GM23338 (cell line): ENCODE measurements around the gene PPM1F. TPM values are rescaled to one million over a fixed set of nuclear protein-coding genes. Genes with fewer than 3 reads are reported as not detected.

Source experiments
- ATAC-seq: fragments of 200-7000 bp; cut with Tn5 transposase; 3 replicates; pipeline ENCODE4 v1.9.1; 2020
- DNase-seq: peaks from one replicate; pipeline ENCODE4 v3.0.0-alpha.2; 2015; ENCODE audit warnings: low spot score
- H2AFZ ChIP-seq: fragments of 200-600 bp; sonication (generic); 2 replicates; pipeline ENCODE4 v1.8.0; 2016; ENCODE audit warnings: antibody characterized with exemption, mild to moderate bottlenecking, moderate library complexity
- H3F3A ChIP-seq: fragments of 200-600 bp; sonication (generic); replicated peaks from 2 replicates; pipeline ENCODE4 v1.8.0; 2017; ENCODE audit warnings: antibody characterized with exemption, mixed run types, low read depth
- H3K27ac ChIP-seq: fragments of 200-600 bp; sonication (generic); 2 replicates; pipeline ENCODE4 v1.6.1; 2016; ENCODE audit warnings: low read depth
- H3K27me3 ChIP-seq: fragments of 200-600 bp; sonication (generic); 2 replicates; pipeline ENCODE4 v1.8.0; 2016; ENCODE audit warnings: mild to moderate bottlenecking, mixed run types, moderate library complexity; ENCODE audit not compliant: insufficient read depth
- H3K36me3 ChIP-seq: fragments of 200-600 bp; sonication (generic); 2 replicates; pipeline ENCODE4 v1.8.0; 2016; ENCODE audit warnings: mild to moderate bottlenecking; ENCODE audit not compliant: insufficient read depth
- H3K4me1 ChIP-seq: fragments of 200-600 bp; sonication (generic); 2 replicates; pipeline ENCODE4 v1.8.0; 2016; ENCODE audit warnings: mild to moderate bottlenecking, moderate library complexity; ENCODE audit not compliant: insufficient read depth
- H3K4me2 ChIP-seq: fragments of 200-600 bp; sonication (generic); 2 replicates; pipeline ENCODE4 v1.7.1; 2017; ENCODE audit warnings: mixed run types
- H3K4me3 ChIP-seq: fragments of 200-600 bp; sonication (generic); 2 replicates; pipeline ENCODE4 v1.6.1; 2016; ENCODE audit warnings: mixed run types
- H3K79me2 ChIP-seq: fragments of 200-600 bp; sonication (generic); replicated peaks from 2 replicates; pipeline ENCODE4 v1.8.0; 2017; ENCODE audit warnings: mild to moderate bottlenecking; ENCODE audit not compliant: insufficient read depth
- H3K9me2 ChIP-seq: fragments of 200-600 bp; sonication (generic); 2 replicates; pipeline ENCODE4 v1.8.0; 2017; ENCODE audit not compliant: insufficient read depth
- H4K20me1 ChIP-seq: fragments of 200-600 bp; sonication (generic); replicated peaks from 2 replicates; pipeline ENCODE4 v1.8.0; 2017; ENCODE audit warnings: mild to moderate bottlenecking; ENCODE audit not compliant: insufficient read depth
- H3K27ac Mint-ChIP-seq: 2 replicates; pipeline ENCODE4 v1.8.0; 2020; ENCODE audit warnings: inconsistent platforms, mild to moderate bottlenecking, moderate library complexity, mixed read lengths
- H3K27me3 Mint-ChIP-seq: 3 replicates; pipeline ENCODE4 v1.8.0; 2022; ENCODE audit warnings: low read depth, mild to moderate bottlenecking, moderate library complexity, mixed read lengths, inconsistent platforms; ENCODE audit not compliant: insufficient read depth, poor library complexity
- H3K36me3 Mint-ChIP-seq: 3 replicates; pipeline ENCODE4 v1.8.0; 2021; ENCODE audit warnings: low read depth, mild to moderate bottlenecking, inconsistent platforms, moderate library complexity, mixed read lengths
- H3K4me1 Mint-ChIP-seq: 3 replicates; pipeline ENCODE4 v1.8.0; 2020; ENCODE audit warnings: mild to moderate bottlenecking, inconsistent platforms, mixed read lengths
- H3K4me3 Mint-ChIP-seq: 3 replicates; pipeline ENCODE4 v1.8.0; 2021; ENCODE audit warnings: moderate library complexity, mild to moderate bottlenecking, inconsistent platforms, mixed read lengths
- H3K9me3 Mint-ChIP-seq: 3 replicates; pipeline ENCODE4 v1.8.0; 2020; ENCODE audit warnings: moderate library complexity, mild to moderate bottlenecking, inconsistent platforms, mixed read lengths
- EZH2 ChIP-seq: fragments of 200-600 bp; sonication (generic); IDR thresholded peaks from one replicate; pipeline ENCODE4 v1.8.0; 2017; ENCODE audit warnings: antibody characterized with exemption, mild to moderate bottlenecking, low read depth; ENCODE audit not compliant: unreplicated experiment
- EZH2phosphoT487 ChIP-seq: fragments of 200-600 bp; sonication (generic); IDR thresholded peaks from one replicate; pipeline ENCODE4 v1.8.1; 2018; ENCODE audit warnings: antibody characterized with exemption; ENCODE audit not compliant: unreplicated experiment
- JUNB ChIP-seq: IDR thresholded peaks from one replicate; pipeline ENCODE4 v1.6.1; 2016; ENCODE audit warnings: antibody characterized with exemption; ENCODE audit not compliant: unreplicated experiment
- STAT1 ChIP-seq: IDR thresholded peaks from one replicate; pipeline ENCODE4 v1.6.1; 2016; ENCODE audit warnings: antibody characterized with exemption; ENCODE audit not compliant: unreplicated experiment
- ZNF114 ChIP-seq: fragments of 250-450 bp; sonication (Bioruptor Pico); IDR thresholded peaks from 2 replicates; pipeline ENCODE4 v1.5.0; 2020; ENCODE audit warnings: mild to moderate bottlenecking, moderate library complexity
- polyA plus RNA-seq: library from polyadenylated mRNA; unstranded; fragments of >200 nt; fragmentation: Nextera tagmentation; extraction: Ambion mirVana; gene quantifications from 2 replicates; pipeline ENCODE4 v1.2.1, GENCODE V29; 2016
- total RNA-seq: library from RNA; depleted of rRNA; stranded (reverse); fragments of >200 nt; shearing (Covaris generic); gene quantifications from 2 replicates; pipeline ENCODE4 v1.2.3, GENCODE V29; 2014
- TF ChIP-seq, protein P1 (sequence below): fragments of 250-450 bp; sonication (Bioruptor Pico); IDR thresholded peaks from 2 replicates; pipeline ENCODE4 v1.5.0; 2020; ENCODE audit warnings: mild to moderate bottlenecking, moderate library complexity

Gene PPM1F
- total and polyA plus RNA-seq, 2 experiments from 2014 or later, result 7.1 to 29.3 TPM

DNA sequence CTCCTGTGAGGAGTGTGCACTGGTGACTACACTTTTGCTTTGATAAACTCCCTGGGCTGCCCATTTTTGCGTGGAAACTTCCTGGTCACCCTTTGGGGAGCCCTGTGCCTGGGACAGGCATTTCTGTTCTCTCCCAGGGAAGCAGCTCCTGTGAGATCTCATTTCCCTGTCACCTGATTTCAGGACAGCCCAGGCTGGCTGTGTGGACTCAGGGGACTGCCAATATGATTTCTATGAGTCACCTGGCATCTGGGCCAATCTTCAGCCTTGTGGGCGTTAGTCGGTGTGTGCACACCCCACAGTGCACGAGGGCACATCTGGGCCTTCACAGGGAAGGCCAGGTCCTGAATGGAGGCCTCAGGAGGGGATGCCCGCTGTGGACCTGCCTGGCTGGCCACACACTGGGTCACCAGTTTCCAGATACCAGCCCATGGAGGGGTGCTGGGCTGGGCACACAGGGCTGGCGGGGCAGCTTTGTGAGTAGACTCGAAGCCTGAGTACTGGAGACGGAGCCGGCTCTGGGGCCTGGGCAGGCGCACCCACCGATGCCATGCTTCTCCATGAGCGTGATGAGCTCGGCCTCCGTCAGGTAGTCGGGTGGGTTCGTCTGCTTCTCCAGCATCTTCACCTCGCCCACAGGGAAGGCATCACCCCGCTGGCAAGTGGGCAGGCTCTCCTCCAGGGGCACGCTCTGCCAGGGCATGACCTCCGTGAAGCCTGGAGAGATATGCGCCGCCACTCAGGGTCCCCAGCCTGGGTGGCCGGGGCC is 9.4 kb upstream of the PPM1F start (continued):
- TF ChIP-seq, protein P1, sequence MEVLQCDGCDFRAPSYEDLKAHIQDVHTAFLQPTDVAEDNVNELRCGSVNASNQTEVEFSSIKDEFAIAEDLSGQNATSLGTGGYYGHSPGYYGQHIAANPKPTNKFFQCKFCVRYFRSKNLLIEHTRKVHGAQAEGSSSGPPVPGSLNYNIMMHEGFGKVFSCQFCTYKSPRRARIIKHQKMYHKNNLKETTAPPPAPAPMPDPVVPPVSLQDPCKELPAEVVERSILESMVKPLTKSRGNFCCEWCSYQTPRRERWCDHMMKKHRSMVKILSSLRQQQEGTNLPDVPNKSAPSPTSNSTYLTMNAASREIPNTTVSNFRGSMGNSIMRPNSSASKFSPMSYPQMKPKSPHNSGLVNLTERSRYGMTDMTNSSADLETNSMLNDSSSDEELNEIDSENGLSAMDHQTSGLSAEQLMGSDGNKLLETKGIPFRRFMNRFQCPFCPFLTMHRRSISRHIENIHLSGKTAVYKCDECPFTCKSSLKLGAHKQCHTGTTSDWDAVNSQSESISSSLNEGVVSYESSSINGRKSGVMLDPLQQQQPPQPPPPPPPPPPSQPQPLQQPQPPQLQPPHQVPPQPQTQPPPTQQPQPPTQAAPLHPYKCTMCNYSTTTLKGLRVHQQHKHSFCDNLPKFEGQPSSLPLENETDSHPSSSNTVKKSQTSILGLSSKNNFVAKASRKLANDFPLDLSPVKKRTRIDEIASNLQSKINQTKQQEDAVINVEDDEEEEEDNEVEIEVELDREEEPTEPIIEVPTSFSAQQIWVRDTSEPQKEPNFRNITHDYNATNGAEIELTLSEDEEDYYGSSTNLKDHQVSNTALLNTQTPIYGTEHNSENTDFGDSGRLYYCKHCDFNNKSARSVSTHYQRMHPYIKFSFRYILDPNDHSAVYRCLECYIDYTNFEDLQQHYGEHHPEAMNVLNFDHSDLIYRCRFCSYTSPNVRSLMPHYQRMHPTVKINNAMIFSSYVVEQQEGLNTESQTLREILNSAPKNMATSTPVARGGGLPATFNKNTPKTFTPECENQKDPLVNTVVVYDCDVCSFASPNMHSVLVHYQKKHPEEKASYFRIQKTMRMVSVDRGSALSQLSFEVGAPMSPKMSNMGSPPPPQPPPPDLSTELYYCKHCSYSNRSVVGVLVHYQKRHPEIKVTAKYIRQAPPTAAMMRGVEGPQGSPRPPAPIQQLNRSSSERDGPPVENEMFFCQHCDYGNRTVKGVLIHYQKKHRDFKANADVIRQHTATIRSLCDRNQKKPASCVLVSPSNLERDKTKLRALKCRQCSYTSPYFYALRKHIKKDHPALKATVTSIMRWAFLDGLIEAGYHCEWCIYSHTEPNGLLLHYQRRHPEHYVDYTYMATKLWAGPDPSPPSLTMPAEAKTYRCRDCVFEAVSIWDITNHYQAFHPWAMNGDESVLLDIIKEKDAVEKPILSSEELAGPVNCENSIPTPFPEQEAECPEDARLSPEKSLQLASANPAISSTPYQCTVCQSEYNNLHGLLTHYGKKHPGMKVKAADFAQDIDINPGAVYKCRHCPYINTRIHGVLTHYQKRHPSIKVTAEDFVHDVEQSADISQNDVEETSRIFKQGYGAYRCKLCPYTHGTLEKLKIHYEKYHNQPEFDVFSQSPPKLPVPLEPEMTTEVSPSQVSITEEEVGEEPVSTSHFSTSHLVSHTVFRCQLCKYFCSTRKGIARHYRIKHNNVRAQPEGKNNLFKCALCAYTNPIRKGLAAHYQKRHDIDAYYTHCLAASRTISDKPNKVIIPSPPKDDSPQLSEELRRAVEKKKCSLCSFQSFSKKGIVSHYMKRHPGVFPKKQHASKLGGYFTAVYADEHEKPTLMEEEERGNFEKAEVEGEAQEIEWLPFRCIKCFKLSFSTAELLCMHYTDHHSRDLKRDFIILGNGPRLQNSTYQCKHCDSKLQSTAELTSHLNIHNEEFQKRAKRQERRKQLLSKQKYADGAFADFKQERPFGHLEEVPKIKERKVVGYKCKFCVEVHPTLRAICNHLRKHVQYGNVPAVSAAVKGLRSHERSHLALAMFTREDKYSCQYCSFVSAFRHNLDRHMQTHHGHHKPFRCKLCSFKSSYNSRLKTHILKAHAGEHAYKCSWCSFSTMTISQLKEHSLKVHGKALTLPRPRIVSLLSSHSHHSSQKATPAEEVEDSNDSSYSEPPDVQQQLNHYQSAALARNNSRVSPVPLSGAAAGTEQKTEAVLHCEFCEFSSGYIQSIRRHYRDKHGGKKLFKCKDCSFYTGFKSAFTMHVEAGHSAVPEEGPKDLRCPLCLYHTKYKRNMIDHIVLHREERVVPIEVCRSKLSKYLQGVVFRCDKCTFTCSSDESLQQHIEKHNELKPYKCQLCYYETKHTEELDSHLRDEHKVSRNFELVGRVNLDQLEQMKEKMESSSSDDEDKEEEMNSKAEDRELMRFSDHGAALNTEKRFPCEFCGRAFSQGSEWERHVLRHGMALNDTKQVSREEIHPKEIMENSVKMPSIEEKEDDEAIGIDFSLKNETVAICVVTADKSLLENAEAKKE (CRISPR knock-in tag), result no peak
- TF ChIP-seq JUNB (no peak), EZH2phosphoT487 (no peak), ZNF114 (no peak), STAT1 (no peak), EZH2 (no peak)

DNA sequence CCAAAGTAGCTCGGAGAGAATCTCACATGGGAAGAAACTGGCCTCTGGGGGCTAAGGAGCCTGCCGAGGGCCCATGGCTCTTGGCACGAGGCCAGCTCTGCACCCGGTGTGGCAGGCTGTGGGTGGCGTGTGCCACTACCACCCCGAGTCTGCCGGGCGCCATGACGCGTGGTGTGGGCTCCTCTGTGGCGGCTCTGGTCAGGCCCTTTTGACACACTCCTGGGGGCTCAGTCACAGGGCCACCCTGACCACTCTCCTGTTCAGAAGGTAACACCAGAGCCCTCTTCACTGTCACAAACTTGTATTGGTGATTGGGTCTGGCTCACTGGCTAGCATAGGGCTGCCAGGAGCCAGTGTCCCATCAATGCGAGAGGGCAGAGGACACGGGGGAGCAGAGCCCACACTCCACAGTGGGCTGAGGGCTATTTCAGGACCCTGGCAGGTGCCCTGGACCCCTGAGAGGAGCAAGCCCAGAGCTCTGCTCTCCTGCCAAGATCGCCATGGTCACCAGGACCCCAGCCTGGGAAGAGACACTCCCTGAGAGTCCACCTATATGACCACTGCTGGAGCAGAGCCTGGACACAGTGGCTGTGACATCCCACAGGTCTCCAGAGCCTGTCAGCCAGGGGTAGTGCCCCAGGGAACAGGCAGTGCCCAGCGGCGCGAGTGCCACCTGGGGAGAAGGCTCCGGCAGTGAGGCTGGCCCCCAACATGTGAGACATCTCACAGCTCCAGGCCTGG is 8.6 kb upstream of the PPM1F start:
- Mint-ChIP-seq H3K36me3 (peaks cover 57% of the 10 kb centered on the region), H3K4me3 (no peak overlapping the region), H3K27ac (no peak overlapping the region), H3K9me3 (peaks cover 4% of the 10 kb centered on the region; the same call in 2 of the 3 replicates), H3K27me3 (peaks cover 13% of the 10 kb centered on the region), H3K4me1 (no peaks in the 10 kb centered on the region)
- DNase-seq, result no peak
- ATAC-seq, result no peak
- no peak overlapping the region for H3K4me3 ChIP-seq
- no peaks in the 10 kb centered on the region for H3F3A ChIP-seq
- TF ChIP-seq, protein P1 (CRISPR knock-in tag), result no peak
- no peak for TF ChIP-seq EZH2phosphoT487
- no peak overlapping the region for H2AFZ ChIP-seq
- H3K79me2 ChIP-seq, result no peaks in the 10 kb centered on the region
- H3K4me1 ChIP-seq, result no peaks in the 10 kb centered on the region
- no peak overlapping the region for H3K4me2 ChIP-seq
- peaks cover 6% of the 10 kb centered on the region; the same call in 1 of the 2 replicates for H3K27me3 ChIP-seq
- no peak overlapping the region for H3K27ac ChIP-seq
- no peaks in the 10 kb centered on the region for H3K9me2 ChIP-seq
- peaks cover 5% of the 10 kb centered on the region; the same call in 1 of the 2 replicates for H4K20me1 ChIP-seq
- peaks cover 5% of the 10 kb centered on the region; the same call in 1 of the 2 replicates for H3K36me3 ChIP-seq
